Astrocyte (in vitro differentiated cells and primary cell): ENCODE data around the gene DRC1. TPM values are rescaled to one million over a fixed set of nuclear protein-coding genes. Genes with fewer than 3 reads are reported as not detected.

Experiments
- DNase-seq: peaks from one replicate; pipeline ENCODE4 v3.0.0-alpha.2; 2010; ENCODE audit warnings: low read depth
- FAIRE-seq: peaks from 2 replicates; lab custom pipeline; 2011; peaks lifted over from hg19 to GRCh38; lab: Jason Lieb, UNC
- H2AFZ ChIP-seq: 2 replicates; pipeline ENCODE4 v1.6.0; 2012; ENCODE audit warnings: low read depth, low read length, inconsistent platforms
- H3K27ac ChIP-seq: 2 replicates; pipeline ENCODE4 v1.5.1; 2011; ENCODE audit warnings: low read depth, low read length, inconsistent platforms
- H3K27me3 ChIP-seq: 2 replicates; pipeline ENCODE4 v1.6.0; 2011; ENCODE audit warnings: low read length, inconsistent platforms; ENCODE audit not compliant: insufficient read depth
- H3K36me3 ChIP-seq: 2 replicates; pipeline ENCODE4 v1.5.1; 2011; ENCODE audit warnings: low read length, inconsistent platforms; ENCODE audit not compliant: insufficient read depth
- H3K4me1 ChIP-seq: 2 replicates; pipeline ENCODE4 v1.5.1; 2011; ENCODE audit warnings: low read length, inconsistent platforms; ENCODE audit not compliant: insufficient read depth
- H3K4me2 ChIP-seq: 2 replicates; pipeline ENCODE4 v1.6.0; 2012; ENCODE audit warnings: low read length, inconsistent platforms
- H3K4me3 ChIP-seq: 2 replicates; pipeline ENCODE4 v1.5.1; 2011; ENCODE audit warnings: low read depth, mild to moderate bottlenecking, low read length, inconsistent platforms; ENCODE audit not compliant: insufficient read depth
- H3K79me2 ChIP-seq: 2 replicates; pipeline ENCODE4 v1.6.0; 2012; ENCODE audit warnings: mild to moderate bottlenecking, low read length, inconsistent platforms; ENCODE audit not compliant: insufficient read depth
- H3K9ac ChIP-seq: 2 replicates; pipeline ENCODE4 v1.6.0; 2012; ENCODE audit warnings: mild to moderate bottlenecking, low read length, inconsistent platforms
- H3K9me3 ChIP-seq: 2 replicates; pipeline ENCODE4 v1.5.1; 2012; ENCODE audit warnings: low read depth, mild to moderate bottlenecking, low read length, inconsistent platforms; ENCODE audit not compliant: insufficient read depth
- H4K20me1 ChIP-seq: 2 replicates; pipeline ENCODE4 v1.6.0; 2012; ENCODE audit warnings: low read length, inconsistent platforms; ENCODE audit not compliant: insufficient read depth
- H3K27ac Mint-ChIP-seq: one replicate; pipeline ENCODE4 v1.8.0; 2021; ENCODE audit warnings: mild to moderate bottlenecking, mixed read lengths; ENCODE audit not compliant: unreplicated experiment
- H3K27me3 Mint-ChIP-seq: one replicate; pipeline ENCODE4 v1.8.0; 2021; ENCODE audit warnings: low read depth, mixed read lengths; ENCODE audit not compliant: unreplicated experiment
- H3K36me3 Mint-ChIP-seq: one replicate; pipeline ENCODE4 v1.8.0; 2021; ENCODE audit warnings: low read depth, mixed read lengths; ENCODE audit not compliant: unreplicated experiment
- H3K4me1 Mint-ChIP-seq: one replicate; pipeline ENCODE4 v1.8.0; 2021; ENCODE audit warnings: low read depth, mixed read lengths; ENCODE audit not compliant: unreplicated experiment
- H3K4me3 Mint-ChIP-seq: one replicate; pipeline ENCODE4 v1.8.0; 2021; ENCODE audit warnings: mild to moderate bottlenecking, moderate library complexity, mixed read lengths; ENCODE audit not compliant: unreplicated experiment
- H3K9me3 Mint-ChIP-seq: one replicate; pipeline ENCODE4 v1.8.0; 2021; ENCODE audit warnings: mild to moderate bottlenecking, mixed read lengths; ENCODE audit not compliant: unreplicated experiment
- EZH2 ChIP-seq: IDR thresholded peaks from 2 replicates; pipeline ENCODE4 v1.6.1; 2012; ENCODE audit warnings: mild to moderate bottlenecking, low read length, inconsistent platforms; ENCODE audit not compliant: insufficient read depth
- total RNA-seq: library from RNA; stranded (reverse); gene quantifications from 2 replicates; pipeline ENCODE4 v1.2.1, GENCODE V29; 2021
- TF ChIP-seq, protein P1 (sequence below): IDR thresholded peaks from 2 replicates; pipeline ENCODE4 v1.5.1; 2011; ENCODE audit warnings: low read depth, mild to moderate bottlenecking, inconsistent platforms, low read length, moderate library complexity; ENCODE audit not compliant: insufficient read depth

The DRC1 gene
- total RNA-seq, 1 donor from 2014 or later: 0.27 TPM

DNA sequence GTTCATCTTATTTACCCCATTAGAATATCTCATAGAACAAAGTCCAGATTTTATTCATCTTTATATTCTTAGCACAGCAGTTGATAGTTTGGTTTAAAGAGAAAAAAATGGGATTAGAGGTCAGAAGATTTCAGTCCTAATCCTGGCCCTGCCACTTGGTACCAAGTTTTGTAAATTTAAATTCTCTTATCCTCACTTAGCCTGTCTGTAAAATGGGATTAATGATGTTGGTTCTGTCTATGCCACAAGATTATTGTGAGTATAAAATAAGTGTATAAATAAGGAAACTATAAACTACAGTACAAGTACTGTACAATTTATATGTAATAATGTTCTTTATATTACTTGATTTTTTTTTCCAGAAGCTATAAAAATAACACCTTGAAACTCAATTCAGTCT is 17.1 kb upstream of the DRC1 start:
- Mint-ChIP-seq H3K36me3 (peaks cover 7% of the 10 kb centered on the region), H3K4me1 (no peaks in the 10 kb centered on the region), H3K27ac (no peak overlapping the region), H3K27me3 (no peaks in the 10 kb centered on the region), H3K4me3 (no peak overlapping the region), H3K9me3 (no peaks in the 10 kb centered on the region)
- no peaks in the 10 kb centered on the region for H3K4me1 ChIP-seq
- no peak for TF ChIP-seq EZH2
- TF ChIP-seq, protein P1, sequence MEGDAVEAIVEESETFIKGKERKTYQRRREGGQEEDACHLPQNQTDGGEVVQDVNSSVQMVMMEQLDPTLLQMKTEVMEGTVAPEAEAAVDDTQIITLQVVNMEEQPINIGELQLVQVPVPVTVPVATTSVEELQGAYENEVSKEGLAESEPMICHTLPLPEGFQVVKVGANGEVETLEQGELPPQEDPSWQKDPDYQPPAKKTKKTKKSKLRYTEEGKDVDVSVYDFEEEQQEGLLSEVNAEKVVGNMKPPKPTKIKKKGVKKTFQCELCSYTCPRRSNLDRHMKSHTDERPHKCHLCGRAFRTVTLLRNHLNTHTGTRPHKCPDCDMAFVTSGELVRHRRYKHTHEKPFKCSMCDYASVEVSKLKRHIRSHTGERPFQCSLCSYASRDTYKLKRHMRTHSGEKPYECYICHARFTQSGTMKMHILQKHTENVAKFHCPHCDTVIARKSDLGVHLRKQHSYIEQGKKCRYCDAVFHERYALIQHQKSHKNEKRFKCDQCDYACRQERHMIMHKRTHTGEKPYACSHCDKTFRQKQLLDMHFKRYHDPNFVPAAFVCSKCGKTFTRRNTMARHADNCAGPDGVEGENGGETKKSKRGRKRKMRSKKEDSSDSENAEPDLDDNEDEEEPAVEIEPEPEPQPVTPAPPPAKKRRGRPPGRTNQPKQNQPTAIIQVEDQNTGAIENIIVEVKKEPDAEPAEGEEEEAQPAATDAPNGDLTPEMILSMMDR: no peak
- no peaks in the 10 kb centered on the region for H3K27me3 ChIP-seq
- no peaks in the 10 kb centered on the region for H3K9me3 ChIP-seq
- H3K27ac ChIP-seq: no peak overlapping the region
- H3K36me3 ChIP-seq: peaks cover 14% of the 10 kb centered on the region
- H4K20me1 ChIP-seq: peaks cover 10% of the 10 kb centered on the region
- DNase-seq: no peak
- no peaks in the 10 kb centered on the region for H3K79me2 ChIP-seq
- H3K9ac ChIP-seq: no peak overlapping the region
- no peak for FAIRE-seq
- no peak overlapping the region for H2AFZ ChIP-seq
- H3K4me3 ChIP-seq: no peak overlapping the region
- H3K4me2 ChIP-seq: no peak overlapping the region

DNA sequence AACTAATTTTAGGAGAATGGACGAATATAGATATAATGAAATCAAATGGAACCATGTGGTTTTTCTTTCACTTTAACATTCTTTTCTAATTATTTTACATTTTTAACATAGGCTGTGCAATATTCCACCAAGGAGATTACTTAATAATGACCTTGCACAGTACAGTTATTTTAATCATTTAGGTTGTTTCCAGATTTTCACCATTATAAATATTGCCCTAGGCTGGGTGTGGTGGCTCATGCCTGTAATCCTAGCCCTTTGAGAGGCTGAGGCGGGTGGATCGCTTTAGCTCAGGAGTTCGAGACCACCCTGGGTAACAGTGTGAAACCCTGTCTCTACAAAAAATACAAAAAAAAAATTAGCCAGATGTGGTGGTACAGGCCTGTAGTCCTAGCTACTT is 14.5 kb upstream of the DRC1 start:
- H3K27me3 ChIP-seq: no peaks in the 10 kb centered on the region
- H4K20me1 ChIP-seq: peaks cover 5% of the 10 kb centered on the region
- H3K36me3 ChIP-seq: peaks cover 11% of the 10 kb centered on the region
- peaks cover 7% of the 10 kb centered on the region for H3K36me3 Mint-ChIP-seq
- H3K79me2 ChIP-seq: no peaks in the 10 kb centered on the region
- H3K4me1 Mint-ChIP-seq: no peaks in the 10 kb centered on the region
- no peak overlapping the region for H3K4me3 Mint-ChIP-seq
- H3K27me3 Mint-ChIP-seq: no peaks in the 10 kb centered on the region
- H3K9ac ChIP-seq: no peak overlapping the region
- TF ChIP-seq, protein P1: no peak
- no peak for TF ChIP-seq EZH2
- no peaks in the 10 kb centered on the region for H3K4me1 ChIP-seq
- no peak overlapping the region for H3K27ac ChIP-seq
- no peak overlapping the region for H3K4me3 ChIP-seq
- H3K27ac Mint-ChIP-seq: no peak overlapping the region
- H3K4me2 ChIP-seq: no peak overlapping the region
- DNase-seq: no peak
- H2AFZ ChIP-seq: no peak overlapping the region
- H3K9me3 ChIP-seq: no peaks in the 10 kb centered on the region
- no peaks in the 10 kb centered on the region for H3K9me3 Mint-ChIP-seq
- FAIRE-seq: no peak

DNA sequence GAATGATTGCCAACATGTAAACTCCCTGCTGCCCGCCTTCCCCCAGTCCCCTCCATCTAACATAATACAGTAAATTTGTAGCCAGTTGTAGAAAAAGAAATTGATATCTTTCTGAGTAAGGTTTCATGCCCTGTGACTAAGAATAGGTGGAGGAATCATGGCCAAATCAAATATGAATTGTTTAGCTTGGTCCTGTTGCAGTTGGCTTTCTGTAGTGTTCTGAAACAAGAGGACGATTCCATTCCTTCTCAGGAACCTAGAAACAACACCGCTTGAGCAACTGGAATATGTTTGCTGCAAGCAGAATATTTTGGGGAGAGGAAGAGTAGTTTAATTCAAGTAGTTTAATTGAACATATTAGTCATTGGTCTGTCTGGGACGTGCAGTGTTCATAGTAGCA is 7.0 kb upstream of the DRC1 start:
- Mint-ChIP-seq H3K4me3 (no peak overlapping the region), H3K27ac (no peak overlapping the region)
- peak; percentile 26 for DNase-seq

More for the DNA sequence above, 7.0 kb upstream of the DRC1 start:
- Histone ChIP-seq H3K9me3 (no peaks in the 10 kb centered on the region), H3K27ac (no peak overlapping the region), H2AFZ (no peak overlapping the region), H3K4me3 (no peak overlapping the region), H3K4me1 (no peaks in the 10 kb centered on the region), H3K36me3 (peaks cover 6% of the 10 kb centered on the region), H4K20me1 (peaks cover 18% of the 10 kb centered on the region), H3K4me2 (no peak overlapping the region), H3K9ac (no peak overlapping the region), H3K27me3 (no peaks in the 10 kb centered on the region), H3K79me2 (no peaks in the 10 kb centered on the region)
- no peak for FAIRE-seq
- Mint-ChIP-seq H3K27me3 (no peaks in the 10 kb centered on the region), H3K36me3 (peaks cover 6% of the 10 kb centered on the region), H3K4me1 (peaks cover under 1% of the 10 kb centered on the region), H3K9me3 (no peaks in the 10 kb centered on the region)
- TF ChIP-seq EZH2: no peak
- TF ChIP-seq, protein P1: no peak
